HL-60/S4 (cell line): Measurements from ENCODE around the gene PRKAB1.

Experiments used
- in situ Hi-C: fragments of 300-500 bp; cut with MboI; formaldehyde crosslinking; loops from 2 replicates; pipeline ENCODE4 v1.14.3; 2022; ENCODE audit warnings: low sequenced_read_pairs

PRKAB1 gene

DNA sequence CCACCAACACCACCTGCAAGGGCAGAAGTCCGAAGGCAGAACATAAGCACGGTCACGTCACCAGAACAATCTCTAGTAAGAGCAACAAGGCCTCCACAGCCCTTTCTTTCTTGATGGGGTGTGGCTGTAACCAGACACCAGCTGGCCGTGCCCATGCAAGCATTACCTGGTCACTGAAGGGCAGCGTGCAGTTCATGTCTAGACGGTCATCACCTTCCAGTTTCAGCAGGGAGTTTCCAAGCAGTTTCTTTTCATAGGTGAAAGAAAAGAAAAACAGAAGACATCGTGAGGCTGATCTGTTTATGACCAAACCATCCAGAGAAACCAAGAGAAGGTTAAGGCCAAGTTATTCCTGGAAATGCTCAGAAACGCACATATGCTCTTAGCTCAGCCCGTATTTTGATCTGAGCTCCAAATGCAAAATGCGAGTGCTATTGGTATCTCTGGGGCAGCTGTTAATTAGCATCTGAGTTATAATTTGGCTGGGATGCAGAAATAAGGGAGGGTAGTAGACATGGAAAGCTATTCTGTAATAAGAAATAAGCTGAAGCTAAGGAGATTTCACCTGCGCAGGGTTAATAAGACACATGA, 42.5 kb downstream of the PRKAB1 start:
- in situ Hi-C loops, result no loop called here

DNA sequence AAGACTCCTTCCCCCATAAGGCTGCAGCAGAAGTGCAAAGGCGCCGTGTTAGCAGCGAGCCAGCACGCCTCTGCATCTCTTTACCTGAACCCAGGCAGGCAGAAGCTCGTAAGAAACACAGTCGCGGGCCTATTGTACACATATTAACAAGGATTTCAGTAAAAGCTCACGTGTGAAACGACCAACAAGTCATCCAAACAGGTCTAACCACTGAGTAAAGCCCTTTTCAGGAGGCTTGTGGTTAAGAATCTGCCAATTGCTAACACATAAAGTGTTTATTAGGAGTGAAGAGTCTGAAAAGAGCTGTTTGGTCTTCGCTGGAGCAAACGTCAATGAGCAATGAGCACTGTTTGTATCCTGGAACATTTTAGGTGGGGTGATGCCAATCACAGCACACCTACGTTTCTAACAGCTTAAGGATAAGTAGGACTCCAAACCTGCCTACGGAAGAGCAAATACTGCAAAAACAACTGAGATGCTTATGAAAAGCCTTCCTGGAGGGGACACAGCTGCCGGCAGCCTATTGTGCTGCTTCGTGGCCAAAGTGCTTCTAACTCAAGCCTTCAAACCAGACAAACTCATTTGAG, 43.1 kb downstream of the PRKAB1 start:
- in situ Hi-C loops, result no loop called here

DNA sequence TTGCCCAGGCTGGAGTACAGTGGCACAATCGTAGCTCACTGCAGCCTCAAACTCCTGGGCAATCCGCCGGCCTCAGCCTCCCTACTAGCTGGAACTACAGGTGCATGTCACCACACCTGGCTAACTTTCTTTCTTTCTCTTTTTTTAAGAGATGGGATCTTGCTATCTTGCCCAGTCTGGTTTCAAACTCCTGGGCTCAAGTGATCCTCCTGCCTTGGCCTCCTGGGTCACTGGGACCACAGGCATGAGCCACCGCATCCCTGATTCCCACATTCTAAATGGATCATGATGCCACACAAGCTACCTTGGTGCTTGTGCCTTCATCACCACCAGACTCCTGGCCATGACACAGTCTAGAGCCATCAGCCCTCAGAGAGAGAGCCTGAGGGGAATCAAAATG, 43.8 kb downstream of the PRKAB1 start:
- in situ Hi-C loops, result no loop called here

DNA sequence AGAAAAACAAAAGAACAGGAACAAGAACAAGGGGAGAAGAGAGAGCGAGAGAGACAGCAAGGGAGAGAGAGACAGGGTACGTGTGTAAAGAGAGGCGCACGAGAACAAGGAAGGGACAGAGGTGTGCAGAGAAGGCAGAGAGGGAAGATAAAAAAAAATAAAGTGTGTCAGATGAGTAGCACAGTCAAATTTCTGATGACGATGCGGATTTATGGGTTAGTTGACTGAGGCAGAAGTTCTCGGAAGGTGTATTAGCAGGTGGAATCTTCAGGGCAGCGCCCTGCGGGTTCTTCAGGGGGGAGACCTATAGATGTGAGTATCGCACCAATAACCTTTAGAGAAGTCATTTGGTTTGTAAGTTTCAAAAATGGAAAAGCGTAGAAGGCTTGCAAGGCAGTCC, 44.8 kb downstream of the PRKAB1 start:
- in situ Hi-C loops, result no loop called here

DNA sequence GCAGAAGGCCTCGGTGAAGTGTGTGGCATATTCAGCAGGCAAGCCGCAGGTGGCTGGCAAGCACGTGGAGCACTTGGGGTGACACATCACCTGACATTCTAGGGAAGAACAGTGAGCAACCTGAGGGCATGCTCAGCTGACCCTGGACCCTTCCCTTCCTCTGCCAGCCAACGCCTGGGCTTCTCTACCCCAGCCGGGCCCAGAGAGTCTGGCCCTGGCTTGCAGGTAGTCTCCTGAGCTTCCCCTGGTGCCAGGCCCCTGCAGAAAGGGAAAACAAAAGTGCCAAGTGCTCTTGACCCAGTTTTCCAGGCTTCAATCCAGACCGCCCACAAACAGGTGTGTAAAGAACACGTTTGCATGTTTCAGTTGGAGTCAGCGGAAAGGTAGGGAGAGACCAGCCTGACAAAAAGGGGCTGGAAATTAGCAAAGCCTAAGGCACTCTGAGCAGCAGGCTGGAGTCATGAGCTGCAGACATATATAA, 45.7 kb downstream of the PRKAB1 start:
- in situ Hi-C loops, result no loop called here

DNA sequence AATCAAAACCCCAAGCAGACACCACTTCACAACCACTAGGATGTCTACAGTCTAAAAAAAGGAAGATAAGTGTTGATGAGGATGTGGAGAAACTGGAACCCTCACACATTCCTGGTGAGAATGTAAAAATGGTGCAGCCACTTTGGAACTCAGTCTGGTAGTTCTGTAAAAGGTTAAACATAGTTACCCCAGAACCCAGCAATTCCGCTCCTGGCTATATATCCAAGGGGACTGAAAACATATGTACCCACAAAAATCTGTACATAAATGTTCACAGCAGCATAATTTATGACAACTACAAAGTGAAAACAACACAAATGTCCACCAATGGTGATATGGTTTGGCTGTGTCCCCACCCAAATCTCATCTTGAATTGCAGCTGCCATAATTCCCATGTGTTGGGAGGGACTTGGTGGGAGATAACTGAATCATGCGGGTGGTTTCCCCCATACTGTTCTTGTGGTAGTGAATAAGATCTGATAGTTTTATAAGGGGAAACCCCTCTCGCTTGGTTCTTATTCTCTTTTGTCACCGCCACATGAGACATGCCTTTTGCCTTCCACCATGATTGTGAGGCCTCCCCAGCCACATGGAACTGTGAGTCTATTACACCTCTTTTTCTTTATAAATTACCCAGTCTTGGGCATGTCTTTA, 46.8 kb downstream of the PRKAB1 start:
- in situ Hi-C loops, result no loop called here

DNA sequence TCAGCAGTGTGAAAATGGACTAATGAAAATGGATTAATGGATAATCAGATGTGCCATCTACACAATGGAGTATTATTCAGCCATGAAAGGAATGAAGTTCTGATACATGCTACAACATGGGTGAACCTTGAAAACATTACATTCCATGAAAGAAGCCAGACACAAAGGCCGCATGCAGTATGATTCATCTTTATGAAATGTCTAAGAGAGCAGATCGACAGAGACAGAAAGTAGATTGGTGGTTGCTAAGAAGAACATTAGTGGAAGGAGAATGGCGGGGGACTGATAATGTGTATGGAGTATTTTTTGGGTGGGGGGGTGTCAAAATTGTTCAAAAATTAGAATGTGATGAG, 47.3 kb downstream of the PRKAB1 start:
- in situ Hi-C loops, result no loop called here

DNA sequence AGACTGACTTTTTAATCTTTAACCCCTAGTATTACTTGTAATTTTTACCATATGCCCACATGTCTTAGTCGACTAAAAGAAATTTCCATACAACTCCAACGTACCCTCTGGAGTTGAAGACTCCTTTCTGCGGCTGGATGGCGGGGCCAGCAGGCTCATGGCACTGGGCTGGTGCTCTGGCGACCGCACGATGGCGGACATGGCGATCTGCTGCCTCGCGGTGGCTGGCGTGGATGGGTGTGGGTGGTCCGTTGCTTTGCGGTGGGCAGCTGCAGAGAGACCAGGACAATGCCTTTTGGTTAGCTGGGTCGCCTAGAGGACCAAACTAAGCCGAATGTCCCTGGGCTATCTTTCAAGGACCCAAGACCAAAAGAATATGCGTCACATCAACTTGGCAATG, 50.2 kb downstream of the PRKAB1 start:
- in situ Hi-C loops, result no loop called here

DNA sequence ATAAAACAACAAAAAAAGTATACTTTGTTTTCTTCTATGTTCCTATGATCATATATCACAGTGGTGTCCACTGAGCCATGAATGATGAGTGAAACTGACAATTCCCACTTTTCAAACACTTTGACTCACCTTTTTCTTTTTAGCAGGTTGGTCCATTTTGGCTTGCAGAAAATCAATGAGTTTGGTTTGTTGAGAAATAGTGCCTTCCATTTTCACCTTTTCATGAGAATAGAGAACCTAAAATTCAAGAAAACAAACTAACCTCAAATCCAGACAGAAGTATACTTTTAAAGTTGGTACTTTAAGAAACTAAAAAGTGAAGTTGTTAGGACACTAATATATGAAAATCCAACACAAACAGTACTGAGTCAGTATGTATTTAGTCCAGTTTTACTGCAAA, 52.4 kb downstream of the PRKAB1 start:
- in situ Hi-C loops, result no loop called here

DNA sequence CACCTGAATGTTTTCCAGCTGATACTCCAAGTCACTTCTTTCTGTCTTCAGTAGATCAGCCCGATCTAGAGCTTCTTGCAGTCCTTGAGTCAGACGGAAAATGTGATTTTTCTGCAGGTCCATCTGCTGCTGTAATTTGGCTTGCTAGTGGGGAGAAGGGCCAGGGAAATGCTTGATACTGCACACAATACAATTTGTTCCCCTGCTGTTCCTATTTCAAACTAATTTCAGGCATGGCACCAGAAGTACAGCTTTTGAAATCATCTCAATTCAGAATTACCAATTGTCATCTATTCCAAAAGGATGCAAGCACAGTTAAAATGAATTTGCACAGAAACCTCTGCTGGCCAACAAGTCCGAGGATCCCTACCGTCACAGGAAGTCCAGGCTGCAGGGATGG, 53.4 kb downstream of the PRKAB1 start:
- in situ Hi-C loops, result no loop called here

DNA sequence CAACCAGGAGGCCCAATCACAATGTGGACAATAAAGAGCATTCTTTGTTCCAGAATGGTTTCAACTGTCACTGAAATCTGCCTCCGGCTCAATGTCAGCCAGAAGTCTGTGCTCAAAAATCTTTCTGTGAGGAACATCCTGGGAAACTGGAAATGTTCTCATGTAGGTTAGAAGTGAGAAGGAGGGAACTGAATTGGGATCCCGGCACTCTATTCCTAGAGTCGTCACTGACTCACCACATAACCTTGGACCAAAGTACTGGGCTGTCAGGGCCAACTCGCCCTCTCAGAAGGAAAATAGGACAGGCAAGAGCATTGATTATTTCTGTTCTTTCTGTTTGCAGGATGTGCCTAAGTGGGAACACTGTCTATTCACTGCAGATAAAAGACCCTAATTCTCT, 57.6 kb downstream of the PRKAB1 start:
- in situ Hi-C loops, result no loop called here

DNA sequence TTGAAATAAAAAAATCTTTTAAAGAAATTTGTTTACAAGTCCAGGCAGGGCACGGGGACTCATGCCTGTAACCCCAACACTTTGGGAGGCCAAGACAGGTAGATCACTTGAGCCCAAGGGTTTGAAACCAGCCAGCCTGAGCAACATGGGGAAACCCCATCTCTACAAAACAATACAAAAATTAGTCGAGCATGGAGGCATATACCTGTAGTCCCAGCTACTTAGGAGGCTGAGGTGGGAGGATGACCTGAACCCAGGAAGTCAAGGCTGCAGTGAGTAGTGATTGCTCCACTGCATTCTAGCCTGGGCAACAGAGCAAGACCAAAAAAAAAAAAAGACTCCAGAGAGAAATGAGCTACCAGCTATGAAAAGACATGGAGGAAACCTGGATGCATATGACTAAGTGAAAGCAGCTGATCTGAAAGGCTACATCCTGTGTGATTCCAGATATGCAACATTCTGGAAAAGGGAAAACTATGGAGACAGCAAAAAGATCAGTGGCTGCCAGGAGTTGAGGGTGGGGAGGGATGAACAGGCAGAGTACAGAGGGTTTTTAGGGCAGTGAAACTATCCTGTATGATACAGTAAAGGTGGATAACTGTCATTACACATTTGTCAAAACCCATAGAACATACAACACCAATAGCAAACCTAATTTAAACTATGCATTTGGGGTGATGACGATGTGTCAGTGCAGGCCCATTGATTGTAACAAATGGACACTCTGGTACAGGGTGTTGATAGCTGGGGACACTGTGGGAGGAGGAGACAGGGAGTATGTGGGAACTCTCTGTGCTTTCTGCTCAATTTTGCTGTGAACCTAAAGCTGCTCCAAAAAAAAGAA, 59.9 kb downstream of the PRKAB1 start:
- in situ Hi-C loops, result no loop called here

DNA sequence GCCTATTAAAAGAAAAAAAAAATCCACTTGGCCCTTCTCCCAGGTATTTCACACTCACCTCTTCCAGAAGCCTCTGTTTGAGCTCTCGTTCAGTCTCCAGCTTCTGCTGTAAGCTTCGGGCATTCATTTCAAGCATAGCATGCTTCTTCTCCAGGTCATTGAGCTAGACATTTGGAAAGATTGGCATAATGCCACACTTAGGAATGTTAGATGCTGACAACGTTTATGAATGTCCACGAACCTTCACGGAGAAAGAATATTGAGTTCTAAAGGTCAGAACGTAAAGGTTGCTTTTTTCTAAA, 60.5 kb downstream of the PRKAB1 start:
- in situ Hi-C loops, result no loop called here

DNA sequence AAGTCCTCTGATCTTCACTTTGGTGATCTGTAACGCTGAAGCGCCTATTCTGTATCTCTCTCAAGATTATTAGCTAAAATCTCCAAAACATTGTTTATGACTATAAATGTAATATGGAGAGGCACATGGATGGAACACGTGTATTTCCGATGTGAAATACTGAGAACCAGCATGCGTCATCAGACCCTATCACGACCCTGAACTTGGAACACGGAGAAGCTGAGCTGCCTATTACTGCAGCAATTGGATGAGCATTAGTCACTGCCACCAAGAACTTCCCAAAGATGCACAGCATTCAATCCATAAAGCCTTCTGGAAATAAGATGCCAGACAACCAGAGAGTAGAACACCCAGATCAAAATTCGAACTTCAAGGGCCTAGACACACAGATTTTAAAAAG, 61.9 kb downstream of the PRKAB1 start:
- in situ Hi-C loops, result no loop called here

DNA sequence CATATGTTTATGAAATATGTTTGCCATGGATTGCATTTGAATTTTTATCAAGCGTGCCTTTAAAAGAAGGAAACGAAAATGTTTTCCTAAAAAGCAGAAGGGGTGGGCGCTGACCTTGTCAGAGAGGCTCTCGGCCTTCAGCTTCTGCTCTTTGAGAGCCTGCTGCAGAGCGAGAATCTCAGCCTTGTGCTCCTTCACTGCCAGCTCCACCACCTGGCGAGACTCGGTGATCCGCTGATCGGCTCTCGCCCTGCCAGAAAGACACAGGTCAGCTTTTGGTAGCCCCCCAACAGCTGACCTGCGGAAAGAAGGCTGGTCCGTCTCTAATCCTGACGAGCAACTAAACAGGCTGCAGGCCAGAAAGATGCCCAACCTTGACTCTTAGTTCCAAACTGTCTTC, 62.4 kb downstream of the PRKAB1 start:
- in situ Hi-C loops, result no loop called here
